ENCODE results near the gene ACOX1. TPM values are rescaled to one million over a fixed set of nuclear protein-coding genes. Genes with fewer than 3 reads are reported as not detected.

Gene ACOX1
- polyA plus RNA-seq, 3 donors, result 21.6 to 49.7 (median 49.2) TPM

GRCh38 chr17:76011951-76012350 is 33.0 kb upstream of the ACOX1 start:
- H3K27ac ChIP-seq (ENCODE audit: low read depth in 1 of 2, low read length in 2 of 2), result no peak overlapping the region
- H3K4me3 ChIP-seq (replicated peaks in 1 of 3; ENCODE audit: low read depth in 2 of 3, low read length in 3 of 3), result no peak overlapping the region
- no peak overlapping the region for H3K4me2 ChIP-seq (replicated peaks; ENCODE audit: extremely low read depth, low read length, poor library complexity, severe bottlenecking)
- DNase-seq, result no peak
- H3K79me2 ChIP-seq (ENCODE audit: insufficient read depth, low read length), result no peaks in the 10 kb centered on the region
- Mint-ChIP-seq H3K27me3 (ENCODE audit: low read depth in 3 of 3) (peaks cover 2 to 5% (median 3%) of the 10 kb centered on the region in 3 donors), H3K36me3 (no peaks in the 10 kb centered on the region), H3K27ac (no peak overlapping the region), H3K4me1 (peaks cover 1% of the 10 kb centered on the region), H3K4me3 (no peak overlapping the region), H3K9me3 (peaks cover 0 to 3% (median 0%) of the 10 kb centered on the region in 7 donors)
- no peak overlapping the region for H3K9ac ChIP-seq (ENCODE audit: insufficient read depth, low read length, poor library complexity, severe bottlenecking)
- no peak overlapping the region for H2AFZ ChIP-seq (ENCODE audit: insufficient read depth, low read depth, low read length, poor library complexity, severe bottlenecking)
- intact Hi-C loops (cut with micrococcal nuclease), result loop anchor here in 1 of 2 donors (5.0 kb wide), 1 partner anchor 285 kb away; no protein-coding TSS in a partner anchor
- no peaks in the 10 kb centered on the region for H3K36me3 ChIP-seq (replicated peaks in 1 of 2; ENCODE audit: control insufficient read depth in 1 of 2, insufficient read depth in 2 of 2, low read length in 2 of 2)
- 94% methylated on average over 5 of the region's 5 CpGs for WGBS (ENCODE audit: insufficient coverage)
- H3K9me3 ChIP-seq (replicated peaks in 1 of 2; ENCODE audit: control insufficient read depth in 1 of 2, insufficient read depth in 1 of 2, low read length in 2 of 2), result no peaks in the 10 kb centered on the region
- TF ChIP-seq, protein P1, sequence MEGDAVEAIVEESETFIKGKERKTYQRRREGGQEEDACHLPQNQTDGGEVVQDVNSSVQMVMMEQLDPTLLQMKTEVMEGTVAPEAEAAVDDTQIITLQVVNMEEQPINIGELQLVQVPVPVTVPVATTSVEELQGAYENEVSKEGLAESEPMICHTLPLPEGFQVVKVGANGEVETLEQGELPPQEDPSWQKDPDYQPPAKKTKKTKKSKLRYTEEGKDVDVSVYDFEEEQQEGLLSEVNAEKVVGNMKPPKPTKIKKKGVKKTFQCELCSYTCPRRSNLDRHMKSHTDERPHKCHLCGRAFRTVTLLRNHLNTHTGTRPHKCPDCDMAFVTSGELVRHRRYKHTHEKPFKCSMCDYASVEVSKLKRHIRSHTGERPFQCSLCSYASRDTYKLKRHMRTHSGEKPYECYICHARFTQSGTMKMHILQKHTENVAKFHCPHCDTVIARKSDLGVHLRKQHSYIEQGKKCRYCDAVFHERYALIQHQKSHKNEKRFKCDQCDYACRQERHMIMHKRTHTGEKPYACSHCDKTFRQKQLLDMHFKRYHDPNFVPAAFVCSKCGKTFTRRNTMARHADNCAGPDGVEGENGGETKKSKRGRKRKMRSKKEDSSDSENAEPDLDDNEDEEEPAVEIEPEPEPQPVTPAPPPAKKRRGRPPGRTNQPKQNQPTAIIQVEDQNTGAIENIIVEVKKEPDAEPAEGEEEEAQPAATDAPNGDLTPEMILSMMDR (IDR thresholded peaks at IDR 0.05), result no peak
- no peaks in the 10 kb centered on the region for H3K27me3 ChIP-seq (ENCODE audit: control insufficient read depth in 2 of 2, insufficient read depth in 2 of 2, low read length in 2 of 2)
- no peaks in the 10 kb centered on the region for H3K4me1 ChIP-seq (ENCODE audit: control insufficient read depth in 1 of 2, insufficient read depth in 2 of 2, low read length in 2 of 2)
- H4K20me1 ChIP-seq (ENCODE audit: insufficient read depth, low read length), result no peaks in the 10 kb centered on the region

- no peak overlapping the region for H3K4me3 ChIP-seq (replicated peaks in 1 of 3; ENCODE audit: low read depth in 2 of 3, low read length in 3 of 3)
- no peaks in the 10 kb centered on the region for H3K9me3 ChIP-seq (replicated peaks in 1 of 2; ENCODE audit: control insufficient read depth in 1 of 2, insufficient read depth in 1 of 2, low read length in 2 of 2)
- Mint-ChIP-seq H3K27ac (no peak overlapping the region), H3K9me3 (peaks cover 0 to 1% (median 0%) of the 10 kb centered on the region in 7 donors), H3K36me3 (peaks cover 6 to 17% of the 10 kb centered on the region in 2 donors), H3K4me1 (peaks cover 1% of the 10 kb centered on the region), H3K4me3 (no peak overlapping the region), H3K27me3 (ENCODE audit: low read depth in 3 of 3) (peaks cover 2 to 5% (median 3%) of the 10 kb centered on the region in 3 donors)
- TF ChIP-seq, protein P1 (IDR thresholded peaks at IDR 0.05), result no peak
- H3K36me3 ChIP-seq (replicated peaks in 1 of 2; ENCODE audit: control insufficient read depth in 1 of 2, insufficient read depth in 2 of 2, low read length in 2 of 2), result peaks cover 0 to 4% of the 10 kb centered on the region in 2 donors
- DNase-seq, result no peak
- 72% methylated on average over 19 of the region's 21 CpGs for WGBS (ENCODE audit: insufficient coverage)
- no peaks in the 10 kb centered on the region for H3K4me1 ChIP-seq (ENCODE audit: control insufficient read depth in 1 of 2, insufficient read depth in 2 of 2, low read length in 2 of 2)
- no peaks in the 10 kb centered on the region for H3K79me2 ChIP-seq (ENCODE audit: insufficient read depth, low read length)
- no peaks in the 10 kb centered on the region for H3K27me3 ChIP-seq (ENCODE audit: control insufficient read depth in 2 of 2, insufficient read depth in 2 of 2, low read length in 2 of 2)
- no peak overlapping the region for H2AFZ ChIP-seq (ENCODE audit: insufficient read depth, low read depth, low read length, poor library complexity, severe bottlenecking)
- intact Hi-C loops (cut with micrococcal nuclease), result loop anchor here in 1 of 2 donors (5.0 kb wide), 1 partner anchor 287 kb away; no protein-coding TSS in a partner anchor
- H3K9ac ChIP-seq (ENCODE audit: insufficient read depth, low read length, poor library complexity, severe bottlenecking), result no peak overlapping the region
- no peaks in the 10 kb centered on the region for H4K20me1 ChIP-seq (ENCODE audit: insufficient read depth, low read length)
- H3K4me2 ChIP-seq (replicated peaks; ENCODE audit: extremely low read depth, low read length, poor library complexity, severe bottlenecking), result no peak overlapping the region
- no peak overlapping the region for H3K27ac ChIP-seq (ENCODE audit: low read depth in 1 of 2, low read length in 2 of 2)
These were observed 31.1 kb upstream of the ACOX1 start for GRCh38 chr17:76009969-76010661.
